GM12878 (cell line): ENCODE results near the gene PPP1R14B. TPM values are rescaled to one million over a fixed set of nuclear protein-coding genes. Genes with fewer than 3 reads are reported as not detected.
A peak's percentile ranks its signal among the peaks of the same experiment; 100 is the strongest.

ENCODE experiments used
- BACH1 ChIP-seq: fragments of 450-650 bp; IDR thresholded peaks from 2 replicates; pipeline ENCODE4 v1.6.1; 2017; ENCODE audit warnings: mild to moderate bottlenecking, borderline replicate concordance
- CBFB ChIP-seq: IDR thresholded peaks from 2 replicates; pipeline ENCODE4 v1.6.1; 2016; ENCODE audit warnings: antibody characterized with exemption, low read depth
- CREM ChIP-seq: IDR thresholded peaks from 2 replicates; pipeline ENCODE4 v1.6.1; 2014; ENCODE audit warnings: antibody characterized with exemption, low read depth
- EED ChIP-seq: sonication (generic); IDR thresholded peaks from 2 replicates; pipeline ENCODE4 v1.6.1; 2016; ENCODE audit warnings: antibody characterized with exemption, low read depth
- FOS ChIP-seq: IDR thresholded peaks from 3 replicates; pipeline ENCODE4 v1.6.1; 2011; ENCODE audit warnings: borderline replicate concordance; ENCODE audit not compliant: insufficient read length; ENCODE audit errors: extremely low read depth
- GATAD2B ChIP-seq: fragments of 450-650 bp; conservative IDR thresholded peaks from 2 replicates; pipeline ENCODE4 v1.6.1; 2017; ENCODE audit warnings: low read depth, mild to moderate bottlenecking, moderate library complexity
- HDAC6 ChIP-seq: fragments of 200-600 bp; sonication (generic); IDR thresholded peaks from one replicate; pipeline ENCODE4 v1.8.0; 2017; ENCODE audit warnings: antibody characterized with exemption; ENCODE audit not compliant: unreplicated experiment
- HDGF ChIP-seq: fragments of 450-650 bp; IDR thresholded peaks from 2 replicates; pipeline ENCODE4 v1.6.1; 2016; ENCODE audit warnings: antibody characterized with exemption
- IKZF2 ChIP-seq, 2 experiments: fragments of 450-650 bp; IDR thresholded peaks; 2 replicates each; pipeline ENCODE4 v1.6.1; 2017; ENCODE audit warnings: mild to moderate bottlenecking in 2 of 2, moderate library complexity in 2 of 2
- KAT2A ChIP-seq: conservative IDR thresholded peaks from 2 replicates; pipeline ENCODE4 v1.6.1; 2011; ENCODE audit warnings: low read depth, low read length; ENCODE audit not compliant: control insufficient read depth
- KDM1A ChIP-seq: fragments of 200-600 bp; sonication (generic); IDR thresholded peaks from 2 replicates; pipeline ENCODE4 v1.6.1; 2016; ENCODE audit warnings: borderline replicate concordance
- LARP7 ChIP-seq: fragments of 450-650 bp; IDR thresholded peaks from 2 replicates; pipeline ENCODE4 v1.6.1; 2017; ENCODE audit warnings: mild to moderate bottlenecking
- MEF2A ChIP-seq: IDR thresholded peaks from 2 replicates; pipeline ENCODE4 v1.6.1; 2011; ENCODE audit warnings: low read depth, mild to moderate bottlenecking, low read length, moderate library complexity; ENCODE audit not compliant: insufficient read depth
- NBN ChIP-seq: fragments of 450-650 bp; IDR thresholded peaks from 2 replicates; pipeline ENCODE4 v1.6.1; 2016
- NR2C1 ChIP-seq: fragments of 450-650 bp; IDR thresholded peaks from 2 replicates; pipeline ENCODE4 v1.6.1; 2017; ENCODE audit warnings: antibody characterized with exemption, mild to moderate bottlenecking, moderate library complexity
- PAX5 ChIP-seq: IDR thresholded peaks from 2 replicates; pipeline ENCODE4 v1.6.1; 2011; ENCODE audit warnings: low read depth, low read length, borderline replicate concordance
- WRNIP1 ChIP-seq: IDR thresholded peaks from 2 replicates; pipeline ENCODE4 v1.6.1; 2011; ENCODE audit warnings: low read depth, low read length, improper control_type of control experiment, borderline replicate concordance
- YBX1 ChIP-seq: fragments of 450-650 bp; IDR thresholded peaks from 2 replicates; pipeline ENCODE4 v1.6.1; 2016; ENCODE audit warnings: antibody characterized with exemption
- polyA plus RNA-seq, 11 experiments: library from polyadenylated mRNA; depleted of rRNA in 4 of 11; unstranded in 6 of 11; stranded (reverse) in 5 of 11; fragments of >200 nt; fragmentation: Nextera tagmentation in 4 of 11; fragmentation: Illumina TruSeq in 1 of 11; extraction: Ambion mirVana in 4 of 11; extraction: Trizol in 1 of 11; gene quantifications; 1 replicate in 1 of 11; 2 replicates in 10 of 11; pipeline versions ENCODE4 v1.2.1 to v1.2.3, GENCODE V29; 2011 to 2016; ENCODE audit warnings: inconsistent platforms in 2 of 11, missing spikeins in 2 of 11, low read depth in 1 of 11
- total RNA-seq, 4 experiments: library from RNA; depleted of rRNA in 3 of 4; stranded (reverse); fragments of >200 nt in 3 of 4; fragmentation: Illumina TruSeq in 1 of 4; extraction: Trizol in 1 of 4; gene quantifications; 2 replicates each; pipeline versions ENCODE4 v1.2.1 to v1.2.3, GENCODE V29; 2013 to 2021
- TF ChIP-seq, protein P1 (sequence below): fragments of 450-650 bp; IDR thresholded peaks from 2 replicates; pipeline ENCODE4 v1.6.1; 2017; ENCODE audit warnings: antibody characterized with exemption, mild to moderate bottlenecking, moderate library complexity
- TF ChIP-seq, protein P2 (sequence below): fragments of 450-650 bp; IDR thresholded peaks from 2 replicates; pipeline ENCODE4 v1.6.1; 2016; ENCODE audit warnings: mild to moderate bottlenecking
- TF ChIP-seq, protein P3 (sequence below): IDR thresholded peaks from 2 replicates; pipeline ENCODE4 v1.6.1; 2011; ENCODE audit warnings: low read depth, mild to moderate bottlenecking, low read length, moderate library complexity, borderline replicate concordance; ENCODE audit errors: extremely low read depth
- TF ChIP-seq, protein P4 (sequence below), 3 experiments: IDR thresholded peaks in 2 of 3; conservative IDR thresholded peaks in 1 of 3; 2 replicates each; pipeline ENCODE4 v1.5.1; 2011; ENCODE audit warnings: low read depth in 3 of 3, low read length in 3 of 3, mild to moderate bottlenecking in 3 of 3, control low read depth in 2 of 3, moderate library complexity in 2 of 3, inconsistent platforms in 1 of 3, mixed read lengths in 1 of 3; ENCODE audit not compliant: control insufficient read depth in 2 of 3, insufficient read depth in 1 of 3; ENCODE audit errors: extremely low read depth in 1 of 3
- TF ChIP-seq, protein P5 (sequence below): fragments of 450-650 bp; IDR thresholded peaks from 2 replicates; pipeline ENCODE4 v1.6.1; 2014; ENCODE audit warnings: mild to moderate bottlenecking

The PPP1R14B gene
- total and polyA plus RNA-seq, 10 of the 15 experiments (the other 5 are each of a cell fraction or from before 2014, with no cell fraction given) = 8.4 to 283 (median 124) TPM

DNA sequence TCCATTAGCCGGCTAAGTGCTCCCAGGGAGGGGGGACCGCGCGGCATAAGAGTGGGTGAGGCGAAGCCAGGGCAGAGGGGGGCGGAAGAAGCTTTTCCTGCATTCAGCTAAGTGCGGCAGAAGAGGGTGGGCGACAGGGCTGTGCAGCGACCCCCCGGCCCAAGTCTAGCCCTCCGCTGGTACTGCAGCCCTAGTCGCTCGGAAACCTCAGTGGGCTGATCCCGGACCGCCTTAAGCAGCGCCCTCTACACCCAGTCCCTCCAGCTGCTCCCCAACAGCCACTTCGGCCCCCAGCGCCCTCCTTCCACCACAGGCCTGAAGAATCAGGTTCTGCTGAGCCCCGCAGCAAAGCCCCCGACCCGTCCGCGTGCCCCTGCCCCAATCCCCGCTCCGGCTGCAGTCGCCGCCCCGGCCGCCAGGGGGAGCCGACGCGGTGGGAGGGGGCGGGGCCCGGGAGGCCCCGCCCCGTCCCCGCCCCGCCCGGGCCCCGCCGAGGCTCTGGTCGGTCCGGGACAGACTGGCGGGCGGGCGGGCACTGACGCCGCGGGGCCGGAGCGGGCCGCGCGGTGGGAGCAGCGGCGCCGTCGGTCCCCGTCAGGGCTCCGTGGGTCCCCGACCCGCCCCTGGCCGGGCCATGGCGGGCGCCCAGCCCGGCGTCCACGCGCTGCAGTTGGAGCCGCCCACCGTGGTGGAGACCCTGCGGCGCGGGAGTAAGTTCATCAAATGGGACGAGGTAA, 4.4 kb upstream of the PPP1R14B start, which contains the start of gene PLCB3 (continued):
- TF ChIP-seq, protein P1, sequence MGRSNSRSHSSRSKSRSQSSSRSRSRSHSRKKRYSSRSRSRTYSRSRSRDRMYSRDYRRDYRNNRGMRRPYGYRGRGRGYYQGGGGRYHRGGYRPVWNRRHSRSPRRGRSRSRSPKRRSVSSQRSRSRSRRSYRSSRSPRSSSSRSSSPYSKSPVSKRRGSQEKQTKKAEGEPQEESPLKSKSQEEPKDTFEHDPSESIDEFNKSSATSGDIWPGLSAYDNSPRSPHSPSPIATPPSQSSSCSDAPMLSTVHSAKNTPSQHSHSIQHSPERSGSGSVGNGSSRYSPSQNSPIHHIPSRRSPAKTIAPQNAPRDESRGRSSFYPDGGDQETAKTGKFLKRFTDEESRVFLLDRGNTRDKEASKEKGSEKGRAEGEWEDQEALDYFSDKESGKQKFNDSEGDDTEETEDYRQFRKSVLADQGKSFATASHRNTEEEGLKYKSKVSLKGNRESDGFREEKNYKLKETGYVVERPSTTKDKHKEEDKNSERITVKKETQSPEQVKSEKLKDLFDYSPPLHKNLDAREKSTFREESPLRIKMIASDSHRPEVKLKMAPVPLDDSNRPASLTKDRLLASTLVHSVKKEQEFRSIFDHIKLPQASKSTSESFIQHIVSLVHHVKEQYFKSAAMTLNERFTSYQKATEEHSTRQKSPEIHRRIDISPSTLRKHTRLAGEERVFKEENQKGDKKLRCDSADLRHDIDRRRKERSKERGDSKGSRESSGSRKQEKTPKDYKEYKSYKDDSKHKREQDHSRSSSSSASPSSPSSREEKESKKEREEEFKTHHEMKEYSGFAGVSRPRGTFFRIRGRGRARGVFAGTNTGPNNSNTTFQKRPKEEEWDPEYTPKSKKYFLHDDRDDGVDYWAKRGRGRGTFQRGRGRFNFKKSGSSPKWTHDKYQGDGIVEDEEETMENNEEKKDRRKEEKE = no peak
- TF ChIP-seq BACH1 = peak; percentile 42; the same call in 1 of the 2 replicates
- TF ChIP-seq IKZF2 (IDR thresholded peaks at IDR 0.05) = no peak
- TF ChIP-seq GATAD2B = peak; percentile 75; the same call in 1 of the 2 replicates
- TF ChIP-seq HDGF = peak; percentile 42; the same call in 1 of the 2 replicates
- TF ChIP-seq, protein P2, sequence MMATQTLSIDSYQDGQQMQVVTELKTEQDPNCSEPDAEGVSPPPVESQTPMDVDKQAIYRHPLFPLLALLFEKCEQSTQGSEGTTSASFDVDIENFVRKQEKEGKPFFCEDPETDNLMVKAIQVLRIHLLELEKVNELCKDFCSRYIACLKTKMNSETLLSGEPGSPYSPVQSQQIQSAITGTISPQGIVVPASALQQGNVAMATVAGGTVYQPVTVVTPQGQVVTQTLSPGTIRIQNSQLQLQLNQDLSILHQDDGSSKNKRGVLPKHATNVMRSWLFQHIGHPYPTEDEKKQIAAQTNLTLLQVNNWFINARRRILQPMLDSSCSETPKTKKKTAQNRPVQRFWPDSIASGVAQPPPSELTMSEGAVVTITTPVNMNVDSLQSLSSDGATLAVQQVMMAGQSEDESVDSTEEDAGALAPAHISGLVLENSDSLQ = no peak
- no peak for TF ChIP-seq MEF2A
- TF ChIP-seq CBFB = no peak
- TF ChIP-seq PAX5 = no peak
- TF ChIP-seq NBN = no peak
- no peak for TF ChIP-seq YBX1
- no peak for TF ChIP-seq EED
- TF ChIP-seq NR2C1 = 0 out of 2 replicates have a peak, but pooled peaks have one; percentile 34
- TF ChIP-seq, protein P3, sequence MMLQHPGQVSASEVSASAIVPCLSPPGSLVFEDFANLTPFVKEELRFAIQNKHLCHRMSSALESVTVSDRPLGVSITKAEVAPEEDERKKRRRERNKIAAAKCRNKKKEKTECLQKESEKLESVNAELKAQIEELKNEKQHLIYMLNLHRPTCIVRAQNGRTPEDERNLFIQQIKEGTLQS = no peak
- no peak for TF ChIP-seq KDM1A
- TF ChIP-seq CREM = no peak
- no peak for TF ChIP-seq WRNIP1
- TF ChIP-seq, protein P4, sequence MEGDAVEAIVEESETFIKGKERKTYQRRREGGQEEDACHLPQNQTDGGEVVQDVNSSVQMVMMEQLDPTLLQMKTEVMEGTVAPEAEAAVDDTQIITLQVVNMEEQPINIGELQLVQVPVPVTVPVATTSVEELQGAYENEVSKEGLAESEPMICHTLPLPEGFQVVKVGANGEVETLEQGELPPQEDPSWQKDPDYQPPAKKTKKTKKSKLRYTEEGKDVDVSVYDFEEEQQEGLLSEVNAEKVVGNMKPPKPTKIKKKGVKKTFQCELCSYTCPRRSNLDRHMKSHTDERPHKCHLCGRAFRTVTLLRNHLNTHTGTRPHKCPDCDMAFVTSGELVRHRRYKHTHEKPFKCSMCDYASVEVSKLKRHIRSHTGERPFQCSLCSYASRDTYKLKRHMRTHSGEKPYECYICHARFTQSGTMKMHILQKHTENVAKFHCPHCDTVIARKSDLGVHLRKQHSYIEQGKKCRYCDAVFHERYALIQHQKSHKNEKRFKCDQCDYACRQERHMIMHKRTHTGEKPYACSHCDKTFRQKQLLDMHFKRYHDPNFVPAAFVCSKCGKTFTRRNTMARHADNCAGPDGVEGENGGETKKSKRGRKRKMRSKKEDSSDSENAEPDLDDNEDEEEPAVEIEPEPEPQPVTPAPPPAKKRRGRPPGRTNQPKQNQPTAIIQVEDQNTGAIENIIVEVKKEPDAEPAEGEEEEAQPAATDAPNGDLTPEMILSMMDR (IDR thresholded peaks at IDR 0.05 in 2 of 3, conservative IDR thresholded peaks at IDR 0.05 in 1 of 3; ENCODE audit: control insufficient read depth in 2 of 3, extremely low read depth in 1 of 3, insufficient read depth in 1 of 3, low read depth in 3 of 3, low read length in 3 of 3) = peak; percentile 59 to 71 (median 70)
- TF ChIP-seq KAT2A = no peak
- TF ChIP-seq, protein P5, sequence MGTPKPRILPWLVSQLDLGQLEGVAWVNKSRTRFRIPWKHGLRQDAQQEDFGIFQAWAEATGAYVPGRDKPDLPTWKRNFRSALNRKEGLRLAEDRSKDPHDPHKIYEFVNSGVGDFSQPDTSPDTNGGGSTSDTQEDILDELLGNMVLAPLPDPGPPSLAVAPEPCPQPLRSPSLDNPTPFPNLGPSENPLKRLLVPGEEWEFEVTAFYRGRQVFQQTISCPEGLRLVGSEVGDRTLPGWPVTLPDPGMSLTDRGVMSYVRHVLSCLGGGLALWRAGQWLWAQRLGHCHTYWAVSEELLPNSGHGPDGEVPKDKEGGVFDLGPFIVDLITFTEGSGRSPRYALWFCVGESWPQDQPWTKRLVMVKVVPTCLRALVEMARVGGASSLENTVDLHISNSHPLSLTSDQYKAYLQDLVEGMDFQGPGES = no peak
- no peak for TF ChIP-seq FOS
- no peak for TF ChIP-seq HDAC6
- TF ChIP-seq LARP7 = peak; percentile 53; the same call in 1 of the 2 replicates
